Fibroblast of lung (primary cell): ENCODE data around the gene MKX. TPM values are rescaled to one million over a fixed set of nuclear protein-coding genes. Genes with fewer than 3 reads are reported as not detected.

Experiments
- DNase-seq, 2 donors: peaks; one replicate each; pipeline versions ENCODE4 v3.0.0 to v3.0.0-alpha.2; 2010; ENCODE audit warnings: low read depth in 2 of 2
- H2AFZ ChIP-seq: 2 replicates; pipeline ENCODE4 v1.5.1; 2012; ENCODE audit warnings: low read length, control low read depth, inconsistent platforms
- H3K27ac ChIP-seq: 2 replicates; pipeline ENCODE4 v1.5.1; 2011; ENCODE audit warnings: low read length, control low read depth; ENCODE audit not compliant: insufficient read depth
- H3K27me3 ChIP-seq: 2 replicates; pipeline ENCODE4 v1.5.1; 2011; ENCODE audit warnings: mild to moderate bottlenecking, low read length; ENCODE audit not compliant: control insufficient read depth, insufficient read depth
- H3K36me3 ChIP-seq: 2 replicates; pipeline ENCODE4 v1.5.1; 2011; ENCODE audit warnings: low read length; ENCODE audit not compliant: control insufficient read depth, insufficient read depth
- H3K4me1 ChIP-seq: 2 replicates; pipeline ENCODE4 v1.5.1; 2011; ENCODE audit warnings: low read length; ENCODE audit not compliant: control insufficient read depth, insufficient read depth; ENCODE audit errors: extremely low read depth
- H3K4me2 ChIP-seq: 2 replicates; pipeline ENCODE4 v1.5.1; 2011; ENCODE audit warnings: low read length, control low read depth; ENCODE audit not compliant: insufficient read depth; ENCODE audit errors: extremely low read depth
- H3K4me3 ChIP-seq, 4 experiments: fragments of 200-600 bp in 1 of 4; sonication (generic) in 1 of 4; replicated peaks in 1 of 4; 2 replicates each; pipeline ENCODE4 v1.5.1; 2011 to 2016; ENCODE audit warnings: low read length in 4 of 4, low read depth in 3 of 4, mild to moderate bottlenecking in 3 of 4, control low read depth in 2 of 4, inconsistent platforms in 1 of 4, mixed read lengths in 1 of 4; ENCODE audit not compliant: insufficient read depth in 1 of 4; ENCODE audit errors: control extremely low read depth in 1 of 4
- H3K79me2 ChIP-seq: 2 replicates; pipeline ENCODE4 v1.5.1; 2012; ENCODE audit warnings: mild to moderate bottlenecking, low read length, inconsistent platforms; ENCODE audit not compliant: control insufficient read depth, insufficient read depth
- H3K9ac ChIP-seq: 2 replicates; pipeline ENCODE4 v1.5.1; 2011; ENCODE audit warnings: mild to moderate bottlenecking, low read length, control low read depth; ENCODE audit not compliant: insufficient read depth
- H3K9me3 ChIP-seq: 2 replicates; pipeline ENCODE4 v1.5.1; 2012; ENCODE audit warnings: low read depth, low read length; ENCODE audit not compliant: control insufficient read depth, insufficient read depth
- H4K20me1 ChIP-seq: 2 replicates; pipeline ENCODE4 v1.5.1; 2011; ENCODE audit warnings: low read length; ENCODE audit not compliant: control insufficient read depth, insufficient read depth; ENCODE audit errors: extremely low read depth
- CTCF ChIP-seq, 2 donors: IDR thresholded peaks in 1 of 2; conservative IDR thresholded peaks in 1 of 2; 1 replicate in 1 of 2; 2 replicates in 1 of 2; pipeline ENCODE4 v1.5.1; 2011 to 2012; ENCODE audit warnings: low read length in 2 of 2, control low read depth in 1 of 2, inconsistent platforms in 1 of 2, low read depth in 1 of 2, mild to moderate bottlenecking in 1 of 2
- EZH2 ChIP-seq: IDR thresholded peaks from 2 replicates; pipeline ENCODE4 v1.5.1; 2012; ENCODE audit warnings: low read length, control low read depth, mild to moderate bottlenecking; ENCODE audit errors: missing control alignments
- polyA plus RNA-seq, 2 donors: library from polyadenylated mRNA; depleted of rRNA in 1 of 2; stranded (reverse) in 1 of 2; unstranded in 1 of 2; fragments of >200 nt; gene quantifications; 2 replicates each; pipeline ENCODE4 v1.2.1, GENCODE V29; 2011 to 2012; ENCODE audit warnings: missing spikeins in 1 of 2
- total RNA-seq: library from RNA; depleted of rRNA; stranded (reverse); fragments of >200 nt; gene quantifications from 2 replicates; pipeline ENCODE4 v1.2.1, GENCODE V29; 2014

Gene MKX
- total and polyA plus RNA-seq, 2 donors (not counting 1 experiment from before 2014, with no cell fraction given), result 2.2 to 15.0 TPM

GRCh38 chr10:27743012-27743876, 2.4 kb downstream of the MKX start:
- no peaks in the 10 kb centered on the region for H4K20me1 ChIP-seq
- H3K9me3 ChIP-seq, result no peaks in the 10 kb centered on the region
- peak overlapping the region; percentile 49 to 61 (median 54) for H3K4me3 ChIP-seq
- peak; percentile 30 to 39 for DNase-seq
- no peak overlapping the region for H3K9ac ChIP-seq
- H3K36me3 ChIP-seq, result no peaks in the 10 kb centered on the region
- TF ChIP-seq CTCF (conservative IDR thresholded peaks at IDR 0.05 in 1 of 2, IDR thresholded peaks at IDR 0.05 in 1 of 2; ENCODE audit: low read depth in 1 of 2, low read length in 2 of 2), result no peak
- TF ChIP-seq EZH2, result peak; percentile 46
- H2AFZ ChIP-seq, result peak overlapping the region; percentile 19
- H3K4me2 ChIP-seq, result peak overlapping the region; percentile 78
- H3K27ac ChIP-seq, result peak overlapping the region; percentile 34
- peaks cover 52% of the 10 kb centered on the region for H3K27me3 ChIP-seq
- H3K4me1 ChIP-seq, result no peaks in the 10 kb centered on the region
- H3K79me2 ChIP-seq, result no peaks in the 10 kb centered on the region

- H3K4me2 ChIP-seq, result peak overlapping the region; percentile 63
- DNase-seq, result peak; percentile 80 to 93
- no peaks in the 10 kb centered on the region for H4K20me1 ChIP-seq
- peak overlapping the region; percentile 34 for H3K27ac ChIP-seq
- H3K79me2 ChIP-seq, result no peaks in the 10 kb centered on the region
- peak overlapping the region; percentile 57 for H2AFZ ChIP-seq
- peaks cover 52% of the 10 kb centered on the region for H3K27me3 ChIP-seq
- no peaks in the 10 kb centered on the region for H3K4me1 ChIP-seq
- H3K9me3 ChIP-seq, result no peaks in the 10 kb centered on the region
- H3K9ac ChIP-seq, result peak overlapping the region; percentile 23
- peak overlapping the region; percentile 42 to 61 (median 53) for H3K4me3 ChIP-seq
- TF ChIP-seq EZH2 (peak; percentile 83), CTCF (conservative IDR thresholded peaks at IDR 0.05 in 1 of 2, IDR thresholded peaks at IDR 0.05 in 1 of 2; ENCODE audit: low read depth in 1 of 2, low read length in 2 of 2) (peak; percentile 53 to 75)
- H3K36me3 ChIP-seq, result no peaks in the 10 kb centered on the region
Measured at GRCh38 chr10:27742195-27743011, 3.2 kb downstream of the MKX start.
